ENCODE results near the gene BUD31. TPM values are rescaled to one million over a fixed set of nuclear protein-coding genes. Genes with fewer than 3 reads are reported as not detected.
"Not testable (repeated sequence)": the region's sequence is repeated elsewhere in the genome, so short reads cannot be mapped to it uniquely, and the experiment has no call there.

BUD31 gene
- total RNA-seq, 1 donor from 2014 or later, result 147 TPM

- intact Hi-C loops (cut with micrococcal nuclease), result no loop called here
- Mint-ChIP-seq H3K9me3 (no peaks in the 10 kb centered on the region), H3K36me3 (ENCODE audit: low read depth) (peaks cover 56% of the 10 kb centered on the region), H3K4me1 (peaks cover 5% of the 10 kb centered on the region), H3K4me3 (no peak overlapping the region), H3K27me3 (no peaks in the 10 kb centered on the region), H3K27ac (no peak overlapping the region)
- DNase-seq, result no peak
Observed at GRCh38 chr7:99419323-99420021, 10.7 kb downstream of the BUD31 start.

DNA sequence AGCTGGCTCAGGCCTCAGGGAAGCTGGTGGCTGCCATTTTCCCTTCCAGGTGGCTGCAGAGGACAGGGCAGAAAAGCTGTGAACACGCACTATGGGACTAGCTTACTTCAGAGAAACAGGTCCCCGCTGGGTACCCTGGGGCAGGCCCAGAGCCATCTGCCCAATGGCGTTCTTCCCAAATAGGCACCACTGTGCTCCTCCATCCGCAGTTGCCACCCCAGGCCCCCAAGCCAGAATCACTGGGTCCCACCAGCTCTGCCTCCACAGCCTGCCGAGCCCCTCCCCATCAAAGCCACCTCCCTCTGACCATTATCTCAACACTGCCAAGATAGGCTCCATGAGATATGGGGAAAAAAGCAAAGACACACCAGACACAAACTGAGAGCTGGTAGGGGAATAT, 11.4 kb downstream of the BUD31 start:
- H3K27ac Mint-ChIP-seq, result no peak overlapping the region
- intact Hi-C loops (cut with micrococcal nuclease), result no loop called here
- no peak for DNase-seq
- H3K36me3 Mint-ChIP-seq (ENCODE audit: low read depth), result peaks cover 53% of the 10 kb centered on the region
- peaks cover 3% of the 10 kb centered on the region for H3K4me1 Mint-ChIP-seq
- no peaks in the 10 kb centered on the region for H3K27me3 Mint-ChIP-seq
- H3K9me3 Mint-ChIP-seq, result no peaks in the 10 kb centered on the region
- no peak overlapping the region for H3K4me3 Mint-ChIP-seq

- H3K4me1 Mint-ChIP-seq, result peaks cover 2% of the 10 kb centered on the region
- H3K36me3 Mint-ChIP-seq (ENCODE audit: low read depth), result peaks cover 52% of the 10 kb centered on the region
- DNase-seq, result no peak
- no peak overlapping the region for H3K27ac Mint-ChIP-seq
- no peaks in the 10 kb centered on the region for H3K9me3 Mint-ChIP-seq
- intact Hi-C loops (cut with micrococcal nuclease), result no loop called here
- H3K27me3 Mint-ChIP-seq, result no peaks in the 10 kb centered on the region
- no peak overlapping the region for H3K4me3 Mint-ChIP-seq
Observed at GRCh38 chr7:99420986-99421385, 12.2 kb downstream of the BUD31 start.

DNA sequence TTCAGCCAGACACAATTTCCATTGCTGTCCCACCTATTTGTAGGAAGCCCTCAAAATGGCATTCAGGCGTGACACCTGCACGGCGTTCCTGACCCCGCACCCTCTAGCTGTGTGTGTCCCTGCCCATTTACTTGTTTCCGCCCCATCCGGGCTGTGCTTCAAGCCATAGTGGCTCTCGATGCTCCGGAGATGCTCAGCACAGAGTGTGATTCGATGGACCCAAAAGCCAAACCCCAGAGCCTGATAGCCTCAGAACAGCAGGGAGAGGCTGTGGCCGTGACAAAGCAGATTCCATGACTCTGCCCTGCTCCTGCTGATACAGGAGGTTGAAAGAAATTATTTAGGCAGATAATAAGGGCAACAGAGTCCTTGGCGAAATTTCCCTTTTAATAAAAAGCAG, 13.4 kb downstream of the BUD31 start:
- Mint-ChIP-seq H3K36me3 (ENCODE audit: low read depth) (peaks cover 45% of the 10 kb centered on the region), H3K27me3 (no peaks in the 10 kb centered on the region), H3K4me1 (no peaks in the 10 kb centered on the region), H3K27ac (no peak overlapping the region), H3K9me3 (no peaks in the 10 kb centered on the region), H3K4me3 (no peak overlapping the region)
- intact Hi-C loops (cut with micrococcal nuclease), result no loop called here
- DNase-seq, result no peak

GRCh38 chr7:99422625-99423024, 13.9 kb downstream of the BUD31 start:
- Mint-ChIP-seq H3K27me3 (no peaks in the 10 kb centered on the region), H3K9me3 (no peaks in the 10 kb centered on the region), H3K4me3 (no peak overlapping the region), H3K36me3 (ENCODE audit: low read depth) (peaks cover 40% of the 10 kb centered on the region), H3K27ac (no peak overlapping the region), H3K4me1 (no peaks in the 10 kb centered on the region)
- intact Hi-C loops (cut with micrococcal nuclease), result no loop called here
- no peak for DNase-seq

DNA sequence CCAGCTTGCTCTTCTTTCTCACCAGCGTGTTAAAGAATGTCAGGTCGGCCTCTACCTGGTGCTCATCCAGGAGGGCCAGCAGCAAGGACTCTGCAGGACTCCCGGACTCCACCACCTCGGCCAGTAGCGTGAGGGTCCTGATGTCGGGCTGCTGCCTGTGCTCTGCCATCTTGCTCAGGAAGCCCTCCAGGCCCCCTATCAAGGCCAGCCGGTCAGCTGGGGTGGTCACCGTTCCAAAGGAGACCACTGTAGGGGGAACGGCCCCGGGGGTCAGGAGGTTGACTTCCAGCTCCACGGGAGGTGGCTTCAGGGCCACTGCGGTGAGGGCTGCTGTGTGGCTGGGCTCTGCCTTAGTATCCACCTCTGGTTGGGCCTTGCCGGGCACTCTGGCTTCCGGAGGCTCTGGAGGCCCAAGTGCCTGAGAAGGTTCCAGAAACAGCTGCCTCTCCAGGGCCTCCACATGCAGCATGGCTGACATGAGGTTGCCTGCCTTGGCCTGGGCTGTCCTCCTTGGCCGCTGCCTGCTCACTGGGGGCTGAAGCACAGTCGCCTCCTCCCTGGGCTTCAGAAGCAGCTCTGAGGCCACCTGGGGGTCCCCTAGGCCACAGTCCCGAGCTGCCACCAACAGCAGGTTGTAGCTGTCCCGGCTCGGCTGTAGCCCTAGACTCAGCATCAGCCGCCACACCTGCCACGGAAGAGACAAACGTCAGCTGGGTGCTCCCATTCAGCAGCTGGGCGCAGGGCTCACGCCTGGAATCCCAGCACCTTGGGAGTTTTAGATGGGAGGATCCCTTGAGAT, 16.4 kb downstream of the BUD31 start:
- DNase-seq, result no peak
- H3K36me3 Mint-ChIP-seq (ENCODE audit: low read depth), result peaks cover 38% of the 10 kb centered on the region
- no peak overlapping the region for H3K27ac Mint-ChIP-seq
- intact Hi-C loops (cut with micrococcal nuclease), result no loop called here
- peaks cover 2% of the 10 kb centered on the region for H3K4me1 Mint-ChIP-seq
- no peak overlapping the region for H3K4me3 Mint-ChIP-seq
- H3K27me3 Mint-ChIP-seq, result no peaks in the 10 kb centered on the region
- no peaks in the 10 kb centered on the region for H3K9me3 Mint-ChIP-seq

DNA sequence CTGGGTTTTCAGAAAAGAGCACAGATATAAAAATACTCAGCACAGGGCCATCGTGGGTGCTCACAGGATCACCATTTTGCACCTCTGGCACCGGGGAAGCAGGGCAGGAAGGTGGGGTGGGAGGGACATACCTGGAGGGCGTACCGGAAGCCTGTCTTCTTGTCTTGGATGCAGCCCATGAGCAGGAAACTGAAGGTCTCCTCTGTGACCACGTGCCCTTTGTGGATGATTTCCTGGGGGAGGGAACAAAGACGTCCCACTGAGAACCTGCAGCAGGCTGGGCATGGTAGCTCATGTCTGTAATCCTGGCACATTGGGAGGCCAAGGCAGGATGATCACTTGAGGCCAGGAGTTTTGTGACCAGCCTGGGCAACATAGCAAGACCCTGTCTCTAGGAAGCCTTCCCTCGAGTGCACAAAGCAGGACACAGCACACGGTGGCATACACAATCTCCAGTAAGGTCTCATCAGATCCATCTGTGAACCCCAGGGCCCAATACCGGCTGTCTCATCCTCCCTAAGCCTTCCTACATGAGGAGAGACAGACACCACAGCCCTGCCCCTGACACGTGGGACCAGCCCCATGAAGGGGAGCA, 20.3 kb downstream of the BUD31 start:
- intact Hi-C loops (cut with micrococcal nuclease), result no loop called here
- Mint-ChIP-seq H3K4me3 (no peak overlapping the region), H3K27me3 (no peaks in the 10 kb centered on the region), H3K4me1 (peaks cover 2% of the 10 kb centered on the region), H3K9me3 (no peaks in the 10 kb centered on the region), H3K36me3 (ENCODE audit: low read depth) (peaks cover 34% of the 10 kb centered on the region), H3K27ac (no peak overlapping the region)
- peak; percentile 67 for DNase-seq

DNA sequence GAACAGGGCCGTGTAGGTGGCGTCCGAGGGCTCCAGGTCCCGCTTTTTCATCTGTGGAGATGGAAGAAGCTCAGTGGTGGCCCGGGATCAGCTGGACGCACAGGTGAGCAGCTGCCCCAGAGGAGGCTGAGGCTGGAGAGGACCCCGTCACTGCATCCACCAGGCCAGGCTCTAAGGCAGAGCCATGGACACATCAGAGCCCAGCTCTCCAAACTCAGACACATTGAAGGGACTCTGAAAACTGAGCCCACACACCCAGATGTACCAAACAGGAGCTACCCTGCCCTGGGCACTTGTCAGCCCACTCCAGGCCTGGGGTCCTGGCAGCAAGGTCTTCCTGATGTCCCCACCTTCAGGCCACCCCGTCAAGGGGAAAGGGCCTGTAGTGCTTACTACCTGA, 21.0 kb downstream of the BUD31 start:
- H3K36me3 Mint-ChIP-seq (ENCODE audit: low read depth), result peaks cover 36% of the 10 kb centered on the region
- H3K4me1 Mint-ChIP-seq, result peaks cover 2% of the 10 kb centered on the region
- no peak overlapping the region for H3K27ac Mint-ChIP-seq
- DNase-seq, result no peak
- intact Hi-C loops (cut with micrococcal nuclease), result no loop called here
- H3K9me3 Mint-ChIP-seq, result no peaks in the 10 kb centered on the region
- H3K4me3 Mint-ChIP-seq, result no peak overlapping the region
- no peaks in the 10 kb centered on the region for H3K27me3 Mint-ChIP-seq

DNA sequence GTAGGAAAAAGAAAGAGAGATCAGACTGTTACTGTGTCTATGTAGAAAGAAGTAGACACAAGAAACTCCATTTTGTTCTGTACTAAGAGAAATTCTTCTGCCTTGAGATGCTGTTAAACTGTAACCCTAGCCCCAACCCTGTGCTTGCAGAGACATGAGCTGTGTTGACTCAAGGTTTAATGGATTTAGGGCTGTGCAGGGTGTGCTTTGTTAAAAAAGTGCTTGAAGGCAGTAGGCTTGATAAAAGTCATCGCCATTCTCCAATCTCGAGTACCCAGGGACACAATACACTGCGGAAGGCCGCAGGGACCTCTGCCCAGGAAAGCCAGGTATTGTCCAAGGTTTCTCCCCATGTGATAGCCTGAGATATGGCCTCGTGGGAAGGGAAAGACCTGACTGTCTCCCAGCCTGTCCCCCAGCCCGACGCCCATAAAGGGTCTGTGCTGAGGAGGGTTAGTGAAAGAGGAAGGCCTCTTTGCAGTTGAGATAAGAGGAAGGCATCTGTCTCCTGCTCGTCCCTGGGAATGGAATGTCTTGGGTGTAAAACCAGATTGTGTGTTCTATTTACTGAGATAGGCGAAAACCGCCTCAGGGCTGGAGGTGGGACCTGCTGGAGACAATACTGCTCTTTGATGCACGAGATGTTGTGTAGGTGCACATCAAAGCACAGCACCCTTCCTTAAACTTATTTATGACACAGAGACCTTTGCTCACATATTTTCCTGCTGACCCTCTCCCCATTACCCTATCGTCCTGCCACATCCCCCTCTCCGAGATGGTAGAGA, 23.2 kb downstream of the BUD31 start:
- H3K4me1 Mint-ChIP-seq; DNase-seq; intact Hi-C loops (cut with micrococcal nuclease); H3K27ac Mint-ChIP-seq; H3K9me3 Mint-ChIP-seq; H3K4me3 Mint-ChIP-seq; H3K27me3 Mint-ChIP-seq: not testable (repeated sequence)
- peaks cover 33% of the 10 kb centered on the region for H3K36me3 Mint-ChIP-seq (ENCODE audit: low read depth)

- no peak for DNase-seq
- intact Hi-C loops (cut with micrococcal nuclease), result no loop called here
- peaks cover 30% of the 10 kb centered on the region for H3K36me3 Mint-ChIP-seq (ENCODE audit: low read depth)
- H3K9me3 Mint-ChIP-seq, result no peaks in the 10 kb centered on the region
- no peak overlapping the region for H3K4me3 Mint-ChIP-seq
- peaks cover 5% of the 10 kb centered on the region for H3K4me1 Mint-ChIP-seq
- H3K27ac Mint-ChIP-seq, result no peak overlapping the region
- H3K27me3 Mint-ChIP-seq, result no peaks in the 10 kb centered on the region
Observed at GRCh38 chr7:99433158-99433557, 24.4 kb downstream of the BUD31 start.

- Mint-ChIP-seq H3K4me3 (peak overlapping the region; percentile 96), H3K4me1 (peaks cover 19% of the 10 kb centered on the region), H3K36me3 (ENCODE audit: low read depth) (peaks cover 27% of the 10 kb centered on the region), H3K9me3 (no peaks in the 10 kb centered on the region), H3K27ac (peak overlapping the region; percentile 89), H3K27me3 (no peaks in the 10 kb centered on the region)
- DNase-seq, result no peak
- intact Hi-C loops (cut with micrococcal nuclease), result loop anchor here (1.0 to 2.0 kb wide), 4 partner anchors 29 to 67 kb away; partner anchors contain the start of genes ZKSCAN5 and ZNF789
Observed at GRCh38 chr7:99437946-99438572, 29.3 kb downstream of the BUD31 start.

GRCh38 chr7:99438573-99439480, 30.1 kb downstream of the BUD31 start, which contains the start of the genes CPSF4 and PTCD1:
Gene CPSF4 (plus strand): TSS chr7:99438943. CDS start chr7:99439083, 140 bp downstream.
Gene PTCD1 (minus strand): TSS chr7:99438798. CDS start chr7:99435242, 3,556 bp downstream.
- H3K36me3 Mint-ChIP-seq (ENCODE audit: low read depth), result peaks cover 27% of the 10 kb centered on the region
- intact Hi-C loops (cut with micrococcal nuclease), result loop anchor here (1.0 to 2.0 kb wide), 4 partner anchors 30 to 66 kb away; partner anchors contain the start of genes ZKSCAN5 and ZNF789
- H3K4me1 Mint-ChIP-seq, result peaks cover 23% of the 10 kb centered on the region
- peak; percentile 97 for DNase-seq
- peak within 1 kb of the TSS; percentile 89 for H3K27ac Mint-ChIP-seq
- no peaks in the 10 kb centered on the region for H3K27me3 Mint-ChIP-seq
- no peaks in the 10 kb centered on the region for H3K9me3 Mint-ChIP-seq
- peak within 1 kb of the TSS; percentile 96 for H3K4me3 Mint-ChIP-seq

All from activated CD4-positive, alpha-beta T cell treated with anti-CD3 and anti-CD28 coated beads, Interleukin-2, amount 10 ng/mL, durations not matched to agents 24 days and 14 days (primary cell).